ENCODE data around the gene FMN1. TPM values are rescaled to one million over a fixed set of nuclear protein-coding genes. Genes with fewer than 3 reads are reported as not detected.

FMN1 gene
- total and polyA plus RNA-seq, 2 of the 8 experiments (the other 6 are each of a cell fraction or from before 2014, with no cell fraction given) = 0.27 to 3.7 TPM

GRCh38 chr15:33150971-33151370, 43.5 kb downstream of the FMN1 start:
- peak overlapping the region; percentile 54; the same call in 1 of the 2 replicates for H2AFZ ChIP-seq (ENCODE audit: low read length)
- 0 out of 7 replicates have a peak, but pooled peaks cover 0 to 2% (median 0%) of the 10 kb centered on the region in 4 experiments for H3K4me1 ChIP-seq (replicated peaks in 1 of 4; ENCODE audit: control insufficient read depth in 3 of 4, insufficient read depth in 4 of 4, low read length in 3 of 4)
- no peak overlapping the region for H2BK5ac ChIP-seq (ENCODE audit: low read depth, low read length)
- H2BK120ac ChIP-seq (replicated peaks; ENCODE audit: low read depth, low read length) = no peak overlapping the region
- no peak overlapping the region for H3K4ac ChIP-seq (replicated peaks; ENCODE audit: insufficient read length, low read depth, low read length)
- H4K8ac ChIP-seq (ENCODE audit: extremely low read depth, insufficient read depth, low read length) = no peak overlapping the region
- WGBS, 2 experiments (ENCODE audit: extremely low coverage in 1 of 2, insufficient coverage in 1 of 2, insufficient read length in 1 of 2, insufficient replicate concordance in 2 of 2, low coverage in 1 of 2, low lambda C conversion rate in 2 of 2, missing lambda C conversion rate in 1 of 2) = 67% methylated on average over 1 of the region's 1 CpG; no CpG with 5 or more reads in 1 of the 2 experiments
- H3K4me2 ChIP-seq (ENCODE audit: insufficient read depth in 1 of 2, low read depth in 2 of 2, low read length in 2 of 2) = no peak overlapping the region
- H3K14ac ChIP-seq (ENCODE audit: insufficient read length) = no peak overlapping the region
- H3K23ac ChIP-seq (ENCODE audit: insufficient read length) = no peak overlapping the region
- no peaks in the 10 kb centered on the region; the same call in 1 of the 2 replicates for H3K23me2 ChIP-seq (ENCODE audit: low read depth, low read length)
- H3K56ac ChIP-seq (replicated peaks; ENCODE audit: insufficient read length, low read depth, low read length) = no peak overlapping the region
- FAIRE-seq (no peak), DNase-seq (ENCODE audit: low read depth in 1 of 2, low spot score in 2 of 2) (no peak)
- no peak overlapping the region for H3K9ac ChIP-seq (replicated peaks in 1 of 4; ENCODE audit: extremely low read depth in 1 of 4, low read depth in 3 of 4, low read length in 3 of 4)
- H2BK20ac ChIP-seq (ENCODE audit: low read length) = no peak overlapping the region
- H2AK5ac ChIP-seq (ENCODE audit: low read depth, low read length) = no peak overlapping the region
- no peaks in the 10 kb centered on the region for H4K20me1 ChIP-seq (replicated peaks in 1 of 2; ENCODE audit: control insufficient read depth in 1 of 2, insufficient read depth in 2 of 2, low read length in 2 of 2)
- CTCF ChIA-PET (ENCODE audit: partially characterized antibody) = interaction anchor here (1.1 to 2.0 kb wide), 4 partner anchors 18 to 64 kb away, joined by 3 to 7 read pairs (median 4); no protein-coding TSS in a partner anchor
- H2BK12ac ChIP-seq (ENCODE audit: low read depth, low read length) = no peak overlapping the region
- no peak for TF ChIP-seq SRF (IDR thresholded peaks at IDR 0.05; ENCODE audit: low read depth, low read length)
- TF ChIP-seq EGR1 (IDR thresholded peaks at IDR 0.05; ENCODE audit: borderline replicate concordance, low read depth, low read length) = no peak
- no peak for TF ChIP-seq HDAC6 (IDR thresholded peaks at IDR 0.05; ENCODE audit: low read depth, low read length)
- TF ChIP-seq TCF12 (IDR thresholded peaks at IDR 0.05; ENCODE audit: low read depth, low read length) = no peak
- no peak for TF ChIP-seq RAD21 (IDR thresholded peaks at IDR 0.05 in 1 of 2, conservative IDR thresholded peaks at IDR 0.05 in 1 of 2; ENCODE audit: low read depth in 2 of 2, low read length in 2 of 2)
- TF ChIP-seq CHD2 (IDR thresholded peaks at IDR 0.05; ENCODE audit: low read length) = no peak
- no peak for TF ChIP-seq JUN (IDR thresholded peaks at IDR 0.05; ENCODE audit: low read depth, low read length)
- no peak for TF ChIP-seq KDM4A (IDR thresholded peaks at IDR 0.05; ENCODE audit: low read depth, low read length, severe bottlenecking)
- TF ChIP-seq HDAC2 (IDR thresholded peaks at IDR 0.05; ENCODE audit: borderline replicate concordance in 1 of 2, low read depth in 2 of 2, low read length in 2 of 2) = no peak
- TF ChIP-seq SP1 (IDR thresholded peaks at IDR 0.05; ENCODE audit: low read depth, low read length) = no peak
- no peak for TF ChIP-seq GABPA (IDR thresholded peaks at IDR 0.05; ENCODE audit: borderline replicate concordance, insufficient read depth, low read length)
- H2BK15ac ChIP-seq (ENCODE audit: low read length) = no peak overlapping the region
- H4K5ac ChIP-seq (ENCODE audit: insufficient read length, low read depth, low read length) = no peak overlapping the region
- no peaks in the 10 kb centered on the region for H3K79me1 ChIP-seq (ENCODE audit: low read depth, low read length)
- H3K18ac ChIP-seq (ENCODE audit: extremely low read depth, low read length) = no peak overlapping the region
- H3K27me3 ChIP-seq (replicated peaks in 1 of 4; ENCODE audit: control insufficient read depth in 3 of 4, extremely low read depth in 1 of 4, insufficient read depth in 3 of 4, low read length in 3 of 4) = no peaks in the 10 kb centered on the region
- H3K36me3 ChIP-seq (ENCODE audit: control insufficient read depth in 2 of 4, insufficient read depth in 4 of 4, low read length in 3 of 4) = no peaks in the 10 kb centered on the region
- POLR2A ChIA-PET (ENCODE audit: partially characterized antibody) = no interaction called here
- no peaks in the 10 kb centered on the region for H3K9me3 ChIP-seq (ENCODE audit: insufficient read depth in 2 of 2, low read depth in 1 of 2, low read length in 1 of 2)
- H3K27ac ChIP-seq (ENCODE audit: low read depth, low read length) = no peak overlapping the region
- no peaks in the 10 kb centered on the region for H3K79me2 ChIP-seq (ENCODE audit: control insufficient read depth in 1 of 2, insufficient read depth in 2 of 2, low read length in 2 of 2)
- no peak overlapping the region for H4K91ac ChIP-seq (replicated peaks; ENCODE audit: insufficient read length, low read length)
- no peak overlapping the region for H3K4me3 ChIP-seq (ENCODE audit: extremely low read depth in 1 of 4, insufficient read depth in 2 of 4, low read depth in 3 of 4, low read length in 4 of 4)
